Testis (tissue), 3 donors: Measurements from ENCODE around the gene PRKAG2. TPM values are rescaled to one million over a fixed set of nuclear protein-coding genes. Genes with fewer than 3 reads are reported as not detected.

Experiments
- DNase-seq: peaks from one replicate; pipeline ENCODE4 v3.0.0-alpha.2; 2019
- H3K27ac ChIP-seq, 2 donors: fragments of 200-600 bp; sonication (generic); one replicate each; pipeline ENCODE4 v1.5.1; 2019
- H3K27me3 ChIP-seq: fragments of 200-600 bp; sonication (generic); one replicate; pipeline ENCODE4 v1.5.1; 2019
- H3K36me3 ChIP-seq: fragments of 200-600 bp; sonication (generic); one replicate; pipeline ENCODE4 v1.5.1; 2017; ENCODE audit warnings: low read depth; ENCODE audit errors: missing control alignments
- H3K4me1 ChIP-seq: fragments of 200-600 bp; sonication (generic); one replicate; pipeline ENCODE4 v1.5.1; 2019
- H3K4me3 ChIP-seq, 2 donors: fragments of 200-600 bp; sonication (generic); one replicate each; pipeline ENCODE4 v1.5.1; 2017 to 2019
- H3K9me3 ChIP-seq: fragments of 200-600 bp; sonication (generic); one replicate; pipeline ENCODE4 v1.5.1; 2017
- CTCF ChIP-seq, 3 experiments: fragments of 450-650 bp in 2 of 3; fragments of 200-600 bp in 1 of 3; sonication (generic) in 1 of 3; IDR thresholded peaks; one replicate each; pipeline ENCODE4 v1.5.1; 2016 to 2019; ENCODE audit warnings: antibody characterized with exemption in 3 of 3, mild to moderate bottlenecking in 2 of 3, moderate library complexity in 1 of 3
- POLR2A ChIP-seq: fragments of 450-650 bp; IDR thresholded peaks from one replicate; pipeline ENCODE4 v1.6.1; 2017; ENCODE audit warnings: antibody characterized with exemption, mild to moderate bottlenecking, moderate library complexity
- WGBS, 2 donors: methylation state at CpG; one replicate each; pipeline ENCODE4 v1.1.5; 2018; 5-methylcytosine and 5-hydroxymethylcytosine counted together
- intact Hi-C: fragments of 100-400 bp; cut with DNase I; formaldehyde crosslinking; loops from one replicate; pipeline ENCODE4 v1.15.1; 2023; ENCODE audit warnings: low total_unique reads
- polyA plus RNA-seq: library from polyadenylated mRNA; stranded (reverse); fragments of 350-450 nt; fragmentation: Illumina TruSeq; extraction: RNeasy Lipid Tissue Mini Kit (QIAGEN cat#74804); gene quantifications from one replicate; pipeline ENCODE4 v1.2.3, GENCODE V29; 2014; ENCODE audit warnings: low read depth, low replicate concordance; ENCODE audit not compliant: insufficient read depth
- total RNA-seq, 2 donors: library from RNA; depleted of rRNA; stranded (reverse); fragments of >200 nt; gene quantifications; one replicate each; pipeline ENCODE4 v1.2.3, GENCODE V29; 2016

PRKAG2 gene
- total and polyA plus RNA-seq, 3 donors from 2014 or later: 27.9 to 28.7 (median 28.6) TPM

GRCh38 chr7:151706277-151707104 is 170.4 kb downstream of the PRKAG2 start:
- TF ChIP-seq CTCF (IDR thresholded peaks at IDR 0.05): no peak
- TF ChIP-seq POLR2A: no peak
- no peak for DNase-seq
- WGBS, 2 donors: 93 to 94% methylated on average over 15 of the region's 15 CpGs
- Histone ChIP-seq H3K36me3 (no peaks in the 10 kb centered on the region), H3K27ac (no peak overlapping the region), H3K9me3 (no peaks in the 10 kb centered on the region), H3K27me3 (no peaks in the 10 kb centered on the region), H3K4me3 (no peak overlapping the region), H3K4me1 (peaks cover 11% of the 10 kb centered on the region)
- intact Hi-C loops: no loop called here

DNA sequence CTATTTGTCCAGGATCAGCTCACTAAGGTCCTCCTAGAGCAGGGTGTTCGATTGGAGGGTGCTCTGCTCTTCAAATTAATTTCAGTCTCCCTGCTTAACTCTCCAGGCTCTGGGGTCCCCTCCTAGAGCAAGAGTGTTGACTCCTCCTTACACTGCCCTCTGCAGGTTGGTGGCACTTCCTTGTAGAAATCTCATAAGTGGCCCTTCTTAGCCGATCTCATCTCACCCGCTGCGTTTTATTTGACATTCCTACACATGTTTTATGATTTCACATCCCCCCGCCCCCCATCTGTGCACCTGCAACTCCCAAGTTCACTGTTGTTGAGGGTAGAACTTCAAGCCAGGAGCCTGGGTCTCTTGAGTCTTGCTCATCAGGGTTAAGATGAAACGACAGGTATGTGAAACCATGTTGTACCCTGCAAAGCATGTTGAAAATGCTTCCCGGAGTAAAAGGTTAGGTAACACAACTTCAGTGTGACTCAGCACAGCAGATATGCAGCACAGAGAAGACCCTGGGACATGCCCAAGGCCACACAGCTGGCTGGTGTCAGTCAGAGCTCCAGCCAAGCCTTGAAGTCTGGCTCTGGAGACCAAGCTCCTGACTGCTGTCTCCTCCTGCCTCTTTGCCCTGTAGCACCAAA is 171.2 kb downstream of the PRKAG2 start:
- Histone ChIP-seq H3K27ac (no peak overlapping the region), H3K27me3 (no peaks in the 10 kb centered on the region), H3K9me3 (no peaks in the 10 kb centered on the region), H3K36me3 (no peaks in the 10 kb centered on the region), H3K4me1 (peaks cover 11% of the 10 kb centered on the region), H3K4me3 (no peak overlapping the region)
- peak; percentile 25 for DNase-seq
- 36 to 48% methylated on average over 7 of the region's 7 CpGs for WGBS, 2 donors
- intact Hi-C loops: no loop called here
- TF ChIP-seq CTCF (IDR thresholded peaks at IDR 0.05) (peak in 2 of 3 experiments; percentile 23 to 39), POLR2A (no peak)

- no peak overlapping the region for H3K4me3 ChIP-seq
- H3K4me1 ChIP-seq: peaks cover 11% of the 10 kb centered on the region
- no peak overlapping the region for H3K27ac ChIP-seq
- no peaks in the 10 kb centered on the region for H3K27me3 ChIP-seq
- intact Hi-C loops: no loop called here
- TF ChIP-seq CTCF (IDR thresholded peaks at IDR 0.05) (no peak), POLR2A (no peak)
- H3K36me3 ChIP-seq: no peaks in the 10 kb centered on the region
- no peaks in the 10 kb centered on the region for H3K9me3 ChIP-seq
- 55 to 62% methylated on average over 17 of the region's 17 CpGs for WGBS, 2 donors
- DNase-seq: no peak
These were observed 171.8 kb downstream of the PRKAG2 start for GRCh38 chr7:151704960-151705635.

DNA sequence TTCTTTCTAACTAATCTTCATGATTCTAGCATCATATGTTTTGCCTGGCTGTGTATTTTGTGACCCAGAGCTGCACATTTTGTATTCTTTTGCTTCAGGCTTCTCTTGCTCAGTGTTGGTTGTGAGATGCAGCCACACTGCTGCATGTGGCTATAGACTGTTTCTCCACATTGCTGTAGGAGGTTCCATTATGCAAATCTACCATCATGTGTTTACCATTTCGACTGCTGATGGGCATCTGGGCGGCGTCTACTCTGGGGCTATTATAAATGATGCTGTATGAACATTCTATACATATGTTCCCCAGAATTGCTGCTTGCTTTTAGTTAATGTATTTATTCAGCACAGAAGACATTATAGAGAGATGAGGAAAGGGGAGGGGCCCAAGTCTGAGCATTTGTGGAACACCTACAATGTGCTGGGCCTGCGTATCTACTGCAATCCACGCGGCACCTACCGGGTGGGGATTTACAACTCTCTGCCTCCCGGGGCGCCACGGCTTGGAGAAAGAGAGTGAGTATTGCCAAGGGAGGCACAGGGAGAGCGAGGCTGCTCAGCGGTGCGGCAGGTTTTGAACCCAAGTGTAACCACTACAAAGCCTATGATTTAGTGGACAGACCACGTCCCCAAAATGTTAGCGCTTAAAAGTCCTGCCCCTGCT is 172.5 kb downstream of the PRKAG2 start:
- Histone ChIP-seq H3K4me1 (peaks cover 11% of the 10 kb centered on the region), H3K36me3 (no peaks in the 10 kb centered on the region), H3K27ac (no peak overlapping the region), H3K9me3 (no peaks in the 10 kb centered on the region), H3K27me3 (no peaks in the 10 kb centered on the region), H3K4me3 (no peak overlapping the region)
- 93 to 95% methylated on average over 15 of the region's 15 CpGs for WGBS, 2 donors
- intact Hi-C loops: no loop called here
- DNase-seq: no peak
- TF ChIP-seq CTCF (IDR thresholded peaks at IDR 0.05): no peak
- no peak for TF ChIP-seq POLR2A
